GM23248 (cell line): ENCODE results near the gene RIMKLA. TPM values are rescaled to one million over a fixed set of nuclear protein-coding genes. Genes with fewer than 3 reads are reported as not detected.

Source experiments
- DNase-seq: peaks from one replicate; pipeline ENCODE4 v3.0.0-alpha.2; 2015
- H2AFZ ChIP-seq: fragments of 200-600 bp; sonication (generic); 2 replicates; pipeline ENCODE4 v1.6.1; 2016; ENCODE audit warnings: antibody characterized with exemption
- H3F3A ChIP-seq: fragments of 200-600 bp; sonication (generic); 2 replicates; pipeline ENCODE4 v1.6.1; 2016; ENCODE audit warnings: mild to moderate bottlenecking, antibody characterized with exemption, mixed run types; ENCODE audit not compliant: insufficient read depth
- H3K27ac ChIP-seq: fragments of 200-600 bp; sonication (generic); 2 replicates; pipeline ENCODE4 v1.5.1; 2016; ENCODE audit warnings: mild to moderate bottlenecking
- H3K27me3 ChIP-seq: fragments of 200-600 bp; sonication (generic); replicated peaks from 2 replicates; pipeline ENCODE4 v1.6.1; 2016; ENCODE audit warnings: mild to moderate bottlenecking; ENCODE audit not compliant: insufficient read depth
- H3K36me3 ChIP-seq: fragments of 200-600 bp; sonication (generic); 2 replicates; pipeline ENCODE4 v1.6.1; 2016; ENCODE audit warnings: low read depth, mild to moderate bottlenecking
- H3K4me1 ChIP-seq: fragments of 200-600 bp; sonication (generic); 2 replicates; pipeline ENCODE4 v1.6.1; 2016; ENCODE audit warnings: mild to moderate bottlenecking; ENCODE audit not compliant: insufficient read depth
- H3K4me2 ChIP-seq: fragments of 200-600 bp; sonication (generic); one replicate; pipeline ENCODE4 v1.6.1; 2016; ENCODE audit warnings: mild to moderate bottlenecking; ENCODE audit not compliant: unreplicated experiment
- H3K4me3 ChIP-seq: fragments of 200-600 bp; sonication (generic); 2 replicates; pipeline ENCODE4 v1.5.1; 2016; ENCODE audit warnings: mild to moderate bottlenecking
- H3K79me2 ChIP-seq: fragments of 200-600 bp; sonication (generic); 2 replicates; pipeline ENCODE4 v1.6.1; 2016; ENCODE audit warnings: mild to moderate bottlenecking; ENCODE audit not compliant: insufficient read depth
- H3K9ac ChIP-seq: fragments of 200-600 bp; sonication (generic); 2 replicates; pipeline ENCODE4 v1.6.1; 2016; ENCODE audit warnings: mild to moderate bottlenecking
- H3K9me2 ChIP-seq: fragments of 200-600 bp; sonication (generic); 2 replicates; pipeline ENCODE4 v1.6.1; 2016; ENCODE audit warnings: mixed run types, mild to moderate bottlenecking, moderate library complexity; ENCODE audit not compliant: insufficient read depth
- H3K9me3 ChIP-seq: fragments of 200-600 bp; sonication (generic); one replicate; pipeline ENCODE4 v1.6.1; 2017; ENCODE audit warnings: low read depth
- H4K20me1 ChIP-seq: fragments of 200-600 bp; sonication (generic); 2 replicates; pipeline ENCODE4 v1.6.0; 2016; ENCODE audit not compliant: insufficient read depth
- EZH2 ChIP-seq: fragments of 200-600 bp; sonication (generic); IDR thresholded peaks from 2 replicates; pipeline ENCODE4 v1.6.1; 2018; ENCODE audit warnings: antibody characterized with exemption, mild to moderate bottlenecking; ENCODE audit not compliant: insufficient read depth, poor library complexity, severe bottlenecking
- EZH2phosphoT487 ChIP-seq: fragments of 200-600 bp; sonication (generic); IDR thresholded peaks from 2 replicates; pipeline ENCODE4 v1.6.1; 2018; ENCODE audit warnings: antibody characterized with exemption, moderate library complexity, mild to moderate bottlenecking, low read depth; ENCODE audit not compliant: insufficient read depth
- WGBS, 2 experiments: methylation state at CpG; one replicate each; pipeline ENCODE4 v1.1.6; 2015 to 2017; ENCODE audit warnings: low lambda C conversion rate in 2 of 2, low coverage in 1 of 2; ENCODE audit errors: missing lambda C conversion rate in 2 of 2; 5-methylcytosine and 5-hydroxymethylcytosine counted together
- in situ Hi-C: fragments of 300-500 bp; cut with MboI; formaldehyde crosslinking; loops from 2 replicates; pipeline ENCODE4 v1.15.0; 2020
- polyA plus RNA-seq: library from polyadenylated mRNA; unstranded; fragments of >200 nt; fragmentation: Nextera tagmentation; extraction: Ambion mirVana; gene quantifications from 2 replicates; pipeline ENCODE4 v1.2.1, GENCODE V29; 2016
- total RNA-seq: library from RNA; depleted of rRNA; stranded (reverse); fragments of >200 nt; shearing (Covaris generic); gene quantifications from 2 replicates; pipeline ENCODE4 v1.2.3, GENCODE V29; 2014

RIMKLA gene
- total and polyA plus RNA-seq, 2 experiments from 2014 or later, result 0.03 to 0.22 TPM

DNA sequence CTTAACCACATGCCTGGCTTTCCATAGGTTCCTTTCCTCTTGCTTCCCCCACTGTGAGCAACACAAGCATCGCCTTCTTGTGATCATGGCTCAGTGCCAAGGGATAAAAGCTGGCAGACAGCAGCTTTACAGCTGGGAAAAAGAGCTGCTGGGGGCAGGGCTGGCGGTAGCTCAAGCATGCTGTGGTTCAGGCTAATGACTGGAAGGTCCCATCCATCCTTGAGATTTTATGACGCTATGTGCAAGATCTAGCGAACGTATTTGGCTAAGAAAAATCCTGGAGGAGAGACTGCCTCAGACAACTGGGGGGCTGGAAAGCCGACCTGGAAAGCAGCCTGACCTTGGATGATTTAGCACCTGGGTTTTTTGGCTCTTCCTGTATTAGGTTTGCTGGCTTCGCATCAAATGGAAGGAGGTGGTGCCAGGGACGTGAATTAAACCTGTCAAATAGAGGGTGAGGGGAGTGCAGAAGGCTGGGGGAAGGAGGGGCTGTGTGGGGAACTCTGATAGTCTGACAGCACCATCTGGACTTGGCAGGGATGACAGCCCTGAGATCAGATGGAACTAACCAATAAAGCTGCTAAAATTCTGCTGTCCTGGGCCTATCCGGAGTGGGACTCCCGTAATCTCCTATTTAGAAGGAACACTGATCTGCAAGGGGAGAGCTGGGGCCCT is 40.5 kb downstream of the RIMKLA start:
- Histone ChIP-seq H2AFZ (no peak overlapping the region), H3F3A (no peaks in the 10 kb centered on the region), H3K36me3 (no peaks in the 10 kb centered on the region), H3K27me3 (no peaks in the 10 kb centered on the region), H3K27ac (no peak overlapping the region), H3K4me3 (no peak overlapping the region), H3K79me2 (no peaks in the 10 kb centered on the region), H3K9me2 (no peaks in the 10 kb centered on the region), H4K20me1 (no peaks in the 10 kb centered on the region), H3K4me1 (peaks cover 19% of the 10 kb centered on the region), H3K4me2 (no peak overlapping the region), H3K9me3 (no peaks in the 10 kb centered on the region), H3K9ac (no peak overlapping the region)
- DNase-seq, result peak; percentile 66
- TF ChIP-seq EZH2 (no peak), EZH2phosphoT487 (no peak)
- in situ Hi-C loops, result no loop called here
- WGBS, 2 experiments, result 31 to 34% methylated on average over 10 of the region's 10 CpGs

DNA sequence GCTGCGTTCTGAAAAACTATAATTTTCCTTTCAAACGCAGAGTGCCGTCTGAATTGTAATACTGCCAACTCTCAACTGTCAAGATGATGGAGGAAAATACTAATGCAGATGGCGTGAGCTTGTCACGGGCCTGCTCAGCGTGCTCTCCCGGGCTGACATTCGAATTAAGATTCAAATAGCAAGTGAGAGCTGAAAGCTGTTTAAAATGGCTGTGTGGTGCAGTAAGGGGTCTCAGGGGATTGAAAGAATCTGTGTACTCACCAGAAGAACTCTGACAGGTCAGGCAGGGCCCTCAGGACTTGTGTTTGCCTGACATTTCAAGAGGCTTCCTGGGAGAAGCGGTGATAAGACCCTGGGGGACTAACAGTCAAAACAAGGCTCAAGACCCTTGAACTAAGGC is 42.1 kb downstream of the RIMKLA start:
- Histone ChIP-seq H3K27me3 (no peaks in the 10 kb centered on the region), H4K20me1 (no peaks in the 10 kb centered on the region), H3K4me3 (no peak overlapping the region), H3K4me1 (peaks cover 19% of the 10 kb centered on the region), H3K4me2 (no peak overlapping the region), H3K9me3 (no peaks in the 10 kb centered on the region), H2AFZ (no peak overlapping the region), H3K79me2 (no peaks in the 10 kb centered on the region), H3K9me2 (no peaks in the 10 kb centered on the region), H3F3A (no peaks in the 10 kb centered on the region), H3K36me3 (no peaks in the 10 kb centered on the region), H3K27ac (no peak overlapping the region), H3K9ac (no peak overlapping the region)
- no peak for DNase-seq
- in situ Hi-C loops, result no loop called here
- WGBS, 2 experiments, result 61 to 64% methylated on average over 9 of the region's 9 CpGs
- TF ChIP-seq EZH2phosphoT487, result no peak

GRCh38 chr1:42423681-42424080 is 43.1 kb downstream of the RIMKLA start:
- Histone ChIP-seq H4K20me1 (no peaks in the 10 kb centered on the region), H2AFZ (peak overlapping the region; percentile 76), H3K4me2 (no peak overlapping the region), H3K79me2 (no peaks in the 10 kb centered on the region), H3K9me2 (no peaks in the 10 kb centered on the region), H3K36me3 (no peaks in the 10 kb centered on the region), H3K27ac (peak overlapping the region; percentile 19; the same call in 1 of the 2 replicates), H3K9ac (no peak overlapping the region), H3F3A (no peaks in the 10 kb centered on the region), H3K4me3 (no peak overlapping the region), H3K4me1 (peaks cover 19% of the 10 kb centered on the region), H3K27me3 (no peaks in the 10 kb centered on the region), H3K9me3 (no peaks in the 10 kb centered on the region)
- peak; percentile 10 for DNase-seq
- no peak for TF ChIP-seq EZH2phosphoT487
- TF ChIP-seq EZH2, result no peak
- 78 to 82% methylated on average over 3 of the region's 3 CpGs for WGBS, 2 experiments
- in situ Hi-C loops, result no loop called here

DNA sequence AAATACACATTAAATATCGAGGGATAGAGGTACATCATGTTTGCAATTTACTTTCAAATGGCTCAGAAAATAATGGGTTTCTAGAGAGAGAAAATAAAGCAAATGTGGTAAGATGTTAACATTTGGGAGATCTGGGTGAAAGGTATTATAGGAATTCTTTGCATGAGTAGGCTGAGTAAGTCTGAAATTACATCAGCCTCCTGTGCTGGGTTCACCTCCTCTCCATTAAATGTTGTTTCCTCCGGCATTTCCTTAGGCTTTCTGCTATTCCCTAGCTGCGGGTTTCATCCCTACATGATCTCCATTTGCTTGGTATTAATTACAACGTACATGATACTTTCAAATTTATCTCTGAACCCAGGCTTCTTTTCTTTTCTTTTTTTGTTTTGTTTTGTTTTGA is 43.6 kb downstream of the RIMKLA start:
- peak overlapping the region; percentile 19; the same call in 1 of the 2 replicates for H3K27ac ChIP-seq
- no peak for TF ChIP-seq EZH2
- H3K4me2 ChIP-seq, result no peak overlapping the region
- no peaks in the 10 kb centered on the region for H4K20me1 ChIP-seq
- 76 to 80% methylated on average over 4 of the region's 4 CpGs for WGBS, 2 experiments
- H3K36me3 ChIP-seq, result no peaks in the 10 kb centered on the region
- H3K9me3 ChIP-seq, result no peaks in the 10 kb centered on the region
- peaks cover 22% of the 10 kb centered on the region for H3K4me1 ChIP-seq
- DNase-seq, result peak; percentile 54
- H3F3A ChIP-seq, result peaks cover 3% of the 10 kb centered on the region; the same call in 1 of the 2 replicates
- in situ Hi-C loops, result no loop called here
- H3K79me2 ChIP-seq, result no peaks in the 10 kb centered on the region
- no peak overlapping the region for H3K9ac ChIP-seq
- peak overlapping the region; percentile 76 for H2AFZ ChIP-seq
- no peaks in the 10 kb centered on the region for H3K9me2 ChIP-seq
- no peaks in the 10 kb centered on the region for H3K27me3 ChIP-seq
- no peak overlapping the region for H3K4me3 ChIP-seq
